ENCODE results near the gene CABP7.

The CABP7 gene

GRCh38 chr22:29723766-29724165, 4.0 kb downstream of the CABP7 start:
- H3K4me3 ChIP-seq (ENCODE audit: extremely low read depth, insufficient read depth, low read length, poor library complexity, severe bottlenecking) = no peak overlapping the region
- H3K9me3 ChIP-seq (ENCODE audit: control insufficient read depth, low read length) = no peaks in the 10 kb centered on the region
- WGBS, 2 experiments (ENCODE audit: insufficient coverage in 2 of 2) = 92 to 97% methylated on average over 8 to 9 of the region's 10 CpGs
- no peak overlapping the region for H3K27ac ChIP-seq (ENCODE audit: low read depth, low read length, severe bottlenecking)
- no peaks in the 10 kb centered on the region for H3K4me1 ChIP-seq (ENCODE audit: control insufficient read depth, insufficient read depth, low read length, poor library complexity, severe bottlenecking)
- H3K36me3 ChIP-seq (ENCODE audit: control insufficient read depth, insufficient read depth, low read length) = no peaks in the 10 kb centered on the region

DNA sequence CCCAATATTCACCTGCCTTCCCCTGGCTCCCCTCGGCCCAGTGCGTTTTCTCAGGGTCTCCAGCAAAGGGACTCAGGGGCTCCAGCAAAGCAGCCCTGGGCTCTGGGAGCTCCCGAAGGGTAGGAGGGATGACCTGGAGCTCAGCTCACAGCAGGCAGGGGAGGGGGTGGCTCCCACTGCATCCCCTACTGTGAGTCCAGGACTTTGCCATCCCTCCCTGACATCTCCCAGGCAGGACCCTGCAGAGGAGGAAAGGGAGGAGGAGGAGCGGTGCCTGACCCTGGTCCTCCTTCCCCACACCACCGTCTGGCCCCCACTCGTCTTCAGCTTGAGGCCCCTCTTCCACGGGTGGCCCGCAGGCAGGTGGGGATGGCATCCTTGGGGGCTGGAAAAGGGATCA, 5.0 kb downstream of the CABP7 start:
- Histone ChIP-seq H3K4me1 (ENCODE audit: control insufficient read depth, insufficient read depth, low read length, poor library complexity, severe bottlenecking) (no peaks in the 10 kb centered on the region), H3K4me3 (ENCODE audit: extremely low read depth, insufficient read depth, low read length, poor library complexity, severe bottlenecking) (no peak overlapping the region), H3K36me3 (ENCODE audit: control insufficient read depth, insufficient read depth, low read length) (no peaks in the 10 kb centered on the region), H3K9me3 (ENCODE audit: control insufficient read depth, low read length) (no peaks in the 10 kb centered on the region), H3K27ac (ENCODE audit: low read depth, low read length, severe bottlenecking) (no peak overlapping the region)
- WGBS, 2 experiments (ENCODE audit: insufficient coverage in 2 of 2) = 60 to 91% methylated on average over 1 to 4 of the region's 8 CpGs

- Histone ChIP-seq H3K4me1 (ENCODE audit: control insufficient read depth, insufficient read depth, low read length, poor library complexity, severe bottlenecking) (no peaks in the 10 kb centered on the region), H3K36me3 (ENCODE audit: control insufficient read depth, insufficient read depth, low read length) (no peaks in the 10 kb centered on the region), H3K4me3 (ENCODE audit: extremely low read depth, insufficient read depth, low read length, poor library complexity, severe bottlenecking) (no peak overlapping the region), H3K9me3 (ENCODE audit: control insufficient read depth, low read length) (no peaks in the 10 kb centered on the region), H3K27ac (ENCODE audit: low read depth, low read length, severe bottlenecking) (no peak overlapping the region)
- 86 to 95% methylated on average over 7 of the region's 7 CpGs for WGBS, 2 experiments (ENCODE audit: insufficient coverage in 2 of 2)
Observed at GRCh38 chr22:29726106-29726505, 6.3 kb downstream of the CABP7 start.

GRCh38 chr22:29726512-29727130, 6.8 kb downstream of the CABP7 start:
- Histone ChIP-seq H3K4me1 (ENCODE audit: control insufficient read depth, insufficient read depth, low read length, poor library complexity, severe bottlenecking) (no peaks in the 10 kb centered on the region), H3K36me3 (ENCODE audit: control insufficient read depth, insufficient read depth, low read length) (no peaks in the 10 kb centered on the region), H3K9me3 (ENCODE audit: control insufficient read depth, low read length) (no peaks in the 10 kb centered on the region), H3K4me3 (ENCODE audit: extremely low read depth, insufficient read depth, low read length, poor library complexity, severe bottlenecking) (no peak overlapping the region), H3K27ac (ENCODE audit: low read depth, low read length, severe bottlenecking) (no peak overlapping the region)
- 32 to 36% methylated on average over 11 to 15 of the region's 15 CpGs for WGBS, 2 experiments (ENCODE audit: insufficient coverage in 2 of 2)

DNA sequence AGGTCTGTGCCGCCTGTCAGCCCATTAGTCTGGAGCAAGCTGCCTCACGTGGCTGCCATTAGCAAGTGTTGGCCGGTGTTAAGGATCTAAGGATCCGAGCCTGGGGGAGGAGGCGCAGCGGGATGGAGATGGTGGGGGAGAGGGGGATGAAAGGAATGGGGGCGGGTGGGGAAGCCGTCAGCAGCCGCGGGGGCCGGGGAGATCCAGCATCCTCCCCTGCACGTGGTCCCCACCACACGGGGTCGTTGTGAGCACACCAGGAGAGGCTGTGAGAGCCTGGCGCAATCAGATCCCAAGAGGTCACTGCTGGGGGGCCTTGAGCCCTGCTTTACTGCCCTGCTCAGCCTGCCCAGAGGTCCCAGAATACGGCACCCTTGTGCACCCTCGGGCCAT, 7.3 kb downstream of the CABP7 start:
- H3K4me3 ChIP-seq (ENCODE audit: extremely low read depth, insufficient read depth, low read length, poor library complexity, severe bottlenecking) = no peak overlapping the region
- no peaks in the 10 kb centered on the region for H3K4me1 ChIP-seq (ENCODE audit: control insufficient read depth, insufficient read depth, low read length, poor library complexity, severe bottlenecking)
- WGBS, 2 experiments (ENCODE audit: insufficient coverage in 2 of 2) = 9 to 15% methylated on average over 8 to 10 of the region's 17 CpGs
- H3K36me3 ChIP-seq (ENCODE audit: control insufficient read depth, insufficient read depth, low read length) = no peaks in the 10 kb centered on the region
- H3K27ac ChIP-seq (ENCODE audit: low read depth, low read length, severe bottlenecking) = no peak overlapping the region
- H3K9me3 ChIP-seq (ENCODE audit: control insufficient read depth, low read length) = no peaks in the 10 kb centered on the region

- no peak overlapping the region for H3K4me3 ChIP-seq (ENCODE audit: extremely low read depth, insufficient read depth, low read length, poor library complexity, severe bottlenecking)
- H3K4me1 ChIP-seq (ENCODE audit: control insufficient read depth, insufficient read depth, low read length, poor library complexity, severe bottlenecking) = no peaks in the 10 kb centered on the region
- H3K27ac ChIP-seq (ENCODE audit: low read depth, low read length, severe bottlenecking) = no peak overlapping the region
- no peaks in the 10 kb centered on the region for H3K36me3 ChIP-seq (ENCODE audit: control insufficient read depth, insufficient read depth, low read length)
- no peaks in the 10 kb centered on the region for H3K9me3 ChIP-seq (ENCODE audit: control insufficient read depth, low read length)
- WGBS, 2 experiments (ENCODE audit: insufficient coverage in 2 of 2) = 91 to 97% methylated on average over 18 to 20 of the region's 20 CpGs
Observed at GRCh38 chr22:29729161-29729560, 9.4 kb downstream of the CABP7 start.

- Histone ChIP-seq H3K4me1 (ENCODE audit: control insufficient read depth, insufficient read depth, low read length, poor library complexity, severe bottlenecking) (no peaks in the 10 kb centered on the region), H3K27ac (ENCODE audit: low read depth, low read length, severe bottlenecking) (no peak overlapping the region), H3K36me3 (ENCODE audit: control insufficient read depth, insufficient read depth, low read length) (no peaks in the 10 kb centered on the region), H3K9me3 (ENCODE audit: control insufficient read depth, low read length) (no peaks in the 10 kb centered on the region), H3K4me3 (ENCODE audit: extremely low read depth, insufficient read depth, low read length, poor library complexity, severe bottlenecking) (no peak overlapping the region)
- WGBS, 2 experiments (ENCODE audit: insufficient coverage in 2 of 2) = 89 to 91% methylated on average over 11 to 15 of the region's 18 CpGs
Observed at GRCh38 chr22:29731058-29731850, 11.5 kb downstream of the CABP7 start.

DNA sequence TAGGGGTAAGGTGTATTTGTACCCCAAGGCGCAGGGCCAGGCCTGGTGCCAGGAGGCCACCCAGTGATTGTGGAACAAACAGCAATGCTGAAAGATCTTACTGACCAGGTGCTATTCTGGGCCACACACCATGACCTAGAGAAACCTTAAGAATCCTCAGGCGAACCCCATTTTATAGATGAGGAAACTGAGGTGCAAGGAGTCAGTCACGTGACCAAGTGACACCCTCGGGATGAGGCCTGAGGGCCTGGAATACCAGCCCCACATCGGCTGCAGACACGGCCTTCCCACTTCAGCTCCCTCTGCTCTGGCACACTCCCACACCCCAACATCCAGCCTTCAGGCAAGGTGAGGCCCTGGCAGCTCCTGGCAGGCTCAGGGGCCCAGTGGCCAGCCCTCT, 13.1 kb downstream of the CABP7 start:
- no peaks in the 10 kb centered on the region for H3K36me3 ChIP-seq (ENCODE audit: control insufficient read depth, insufficient read depth, low read length)
- H3K27ac ChIP-seq (ENCODE audit: low read depth, low read length, severe bottlenecking) = no peak overlapping the region
- no peaks in the 10 kb centered on the region for H3K4me1 ChIP-seq (ENCODE audit: control insufficient read depth, insufficient read depth, low read length, poor library complexity, severe bottlenecking)
- no peak overlapping the region for H3K4me3 ChIP-seq (ENCODE audit: extremely low read depth, insufficient read depth, low read length, poor library complexity, severe bottlenecking)
- H3K9me3 ChIP-seq (ENCODE audit: control insufficient read depth, low read length) = no peaks in the 10 kb centered on the region
- WGBS, 2 experiments (ENCODE audit: insufficient coverage in 2 of 2) = 81 to 83% methylated on average over 2 to 3 of the region's 6 CpGs

GRCh38 chr22:29733362-29734201, 13.8 kb downstream of the CABP7 start:
- no peak overlapping the region for H3K27ac ChIP-seq (ENCODE audit: low read depth, low read length, severe bottlenecking)
- H3K36me3 ChIP-seq (ENCODE audit: control insufficient read depth, insufficient read depth, low read length) = no peaks in the 10 kb centered on the region
- H3K9me3 ChIP-seq (ENCODE audit: control insufficient read depth, low read length) = no peaks in the 10 kb centered on the region
- H3K4me3 ChIP-seq (ENCODE audit: extremely low read depth, insufficient read depth, low read length, poor library complexity, severe bottlenecking) = no peak overlapping the region
- 91 to 94% methylated on average over 18 to 19 of the region's 19 CpGs for WGBS, 2 experiments (ENCODE audit: insufficient coverage in 2 of 2)
- H3K4me1 ChIP-seq (ENCODE audit: control insufficient read depth, insufficient read depth, low read length, poor library complexity, severe bottlenecking) = no peaks in the 10 kb centered on the region

DNA sequence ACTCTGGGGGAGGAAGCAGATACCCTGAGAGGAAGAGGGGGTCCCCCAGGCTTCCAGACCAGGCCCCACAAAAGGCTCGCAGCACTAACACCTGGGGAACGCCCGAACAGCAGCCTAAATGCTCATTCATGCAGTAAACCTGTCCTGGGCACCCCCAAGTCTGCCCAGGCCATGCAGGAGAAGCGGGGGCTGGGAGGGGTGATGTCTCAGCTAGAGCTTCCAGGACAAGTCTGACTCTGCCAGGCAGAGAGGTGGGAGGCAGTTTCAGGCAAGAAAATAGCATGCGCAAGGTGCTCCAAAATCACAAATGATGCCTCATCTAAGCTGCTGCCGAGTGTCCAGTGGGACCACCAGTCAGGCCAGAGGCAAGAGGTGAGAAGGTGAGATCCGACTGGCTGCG, 14.6 kb downstream of the CABP7 start:
- Histone ChIP-seq H3K27ac (ENCODE audit: low read depth, low read length, severe bottlenecking) (no peak overlapping the region), H3K36me3 (ENCODE audit: control insufficient read depth, insufficient read depth, low read length) (peaks cover under 1% of the 10 kb centered on the region), H3K9me3 (ENCODE audit: control insufficient read depth, low read length) (no peaks in the 10 kb centered on the region), H3K4me1 (ENCODE audit: control insufficient read depth, insufficient read depth, low read length, poor library complexity, severe bottlenecking) (no peaks in the 10 kb centered on the region), H3K4me3 (ENCODE audit: extremely low read depth, insufficient read depth, low read length, poor library complexity, severe bottlenecking) (no peak overlapping the region)
- WGBS, 2 experiments (ENCODE audit: insufficient coverage in 2 of 2) = 83 to 91% methylated on average over 8 of the region's 8 CpGs

Data from mesodermal cell (in vitro differentiated cells).